Activated T-helper 1 cell treated with anti-CD3 and anti-CD28 coated beads, Interleukin-12 subunit alpha, Interleukin-12 subunit beta, Interleukin-2, Interleukin-4 antibody, amounts not matched to agents 30 ng/mL and 10 ng/mL and 1 ng/mL, durations not matched to agents 14 hours and 24 hours and 36 hours (primary cell): Measurements from ENCODE around the gene AGPAT2. TPM values are rescaled to one million over a fixed set of nuclear protein-coding genes. Genes with fewer than 3 reads are reported as not detected.

Experiments
- DNase-seq: peaks from one replicate; pipeline ENCODE4 v3.0.0; 2021; ENCODE audit warnings: low spot score
- H3K27ac Mint-ChIP-seq: one replicate; pipeline ENCODE4 v1.8.0; 2021; ENCODE audit warnings: mild to moderate bottlenecking, mixed read lengths
- H3K27me3 Mint-ChIP-seq: one replicate; pipeline ENCODE4 v1.8.0; 2022; ENCODE audit warnings: mild to moderate bottlenecking, moderate library complexity, mixed read lengths; ENCODE audit not compliant: insufficient read depth
- H3K36me3 Mint-ChIP-seq: one replicate; pipeline ENCODE4 v1.8.0; 2021; ENCODE audit warnings: low read depth, mixed read lengths
- H3K4me1 Mint-ChIP-seq: one replicate; pipeline ENCODE4 v1.8.0; 2021; ENCODE audit warnings: low read depth, mixed read lengths
- H3K4me3 Mint-ChIP-seq: one replicate; pipeline ENCODE4 v1.8.0; 2021; ENCODE audit warnings: mild to moderate bottlenecking, moderate library complexity, mixed read lengths
- H3K9me3 Mint-ChIP-seq: one replicate; pipeline ENCODE4 v1.8.0; 2021; ENCODE audit warnings: mixed read lengths
- intact Hi-C: fragments of 100-400 bp; cut with micrococcal nuclease; formaldehyde crosslinking; loops from one replicate; pipeline ENCODE4 v1.15.1; 2024
- total RNA-seq: library from RNA; stranded (reverse); gene quantifications from 2 replicates; pipeline ENCODE4 v1.2.3, GENCODE V29; 2022

Gene AGPAT2
- total RNA-seq, 1 donor from 2014 or later, result 25.0 TPM

DNA sequence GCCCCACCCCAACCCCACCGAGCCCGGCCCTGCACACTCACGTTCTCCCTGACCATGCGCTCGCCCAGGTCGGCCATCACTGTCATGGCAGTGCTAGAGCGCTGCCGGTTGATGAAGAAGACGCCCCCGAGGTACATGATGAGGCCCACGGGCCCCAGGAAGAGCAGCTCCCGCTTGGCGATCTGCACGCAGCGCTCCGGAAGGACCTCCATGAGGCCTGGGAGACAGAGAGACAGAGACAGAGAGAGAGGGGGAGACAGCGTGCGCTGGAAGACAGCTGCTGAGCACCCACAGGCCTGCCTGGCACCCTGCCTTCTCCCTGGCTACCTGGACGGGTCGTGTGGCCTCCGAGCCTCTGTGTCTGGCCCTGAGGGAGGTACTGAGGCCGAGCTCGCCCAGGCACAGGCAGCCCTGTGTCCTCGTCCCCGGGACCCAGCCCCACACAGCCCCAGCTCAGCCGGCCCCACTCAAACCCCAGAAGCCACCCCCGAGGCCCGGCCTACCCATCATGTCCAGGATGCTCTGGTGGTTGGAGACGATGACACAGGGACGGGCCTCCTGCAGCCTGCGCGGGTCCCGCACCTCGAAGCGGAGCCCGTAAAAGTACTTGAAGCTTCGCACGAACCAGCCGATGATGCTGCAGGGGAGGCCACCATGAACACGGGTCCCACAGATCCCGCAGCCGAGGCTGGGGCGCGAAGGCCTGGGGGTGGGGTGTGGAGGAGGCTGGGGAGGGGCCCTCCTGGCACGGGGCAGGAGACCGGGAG, 10.2 kb downstream of the AGPAT2 start:
- Mint-ChIP-seq H3K9me3 (no peaks in the 10 kb centered on the region), H3K4me3 (no peak overlapping the region), H3K36me3 (no peaks in the 10 kb centered on the region), H3K4me1 (no peaks in the 10 kb centered on the region), H3K27me3 (no peaks in the 10 kb centered on the region), H3K27ac (no peak overlapping the region)
- DNase-seq, result no peak
- intact Hi-C loops, result no loop called here

DNA sequence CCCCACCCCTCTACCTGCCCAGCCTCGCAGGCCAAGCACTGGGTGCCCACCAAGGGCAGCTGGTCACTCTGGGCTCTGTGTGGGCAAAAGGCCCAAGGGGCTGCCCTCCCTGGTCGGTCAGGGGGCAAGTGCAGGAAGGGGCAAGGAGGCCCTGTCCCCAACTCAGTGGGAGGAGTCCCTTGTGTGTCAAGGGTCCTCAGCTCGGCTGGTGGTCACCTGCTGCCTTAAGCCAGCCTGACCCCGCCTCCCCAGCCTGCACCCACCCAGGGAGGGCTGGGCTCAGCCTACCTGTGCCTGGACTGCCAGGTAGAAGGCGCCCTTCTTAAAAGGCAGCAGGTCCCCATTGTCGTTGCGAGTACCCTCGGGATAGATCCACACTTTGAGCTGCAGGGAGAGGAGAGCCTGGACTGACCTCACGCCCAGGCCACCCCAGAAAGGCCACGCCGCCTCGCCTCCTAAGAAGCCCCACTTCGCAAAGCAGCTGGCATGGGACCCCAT, 10.9 kb downstream of the AGPAT2 start:
- intact Hi-C loops, result no loop called here
- no peak overlapping the region for H3K27ac Mint-ChIP-seq
- H3K4me3 Mint-ChIP-seq, result no peak overlapping the region
- no peaks in the 10 kb centered on the region for H3K36me3 Mint-ChIP-seq
- no peaks in the 10 kb centered on the region for H3K27me3 Mint-ChIP-seq
- no peaks in the 10 kb centered on the region for H3K4me1 Mint-ChIP-seq
- no peak for DNase-seq
- no peaks in the 10 kb centered on the region for H3K9me3 Mint-ChIP-seq

GRCh38 chr9:136675477-136676296, 11.6 kb downstream of the AGPAT2 start:
- intact Hi-C loops, result no loop called here
- Mint-ChIP-seq H3K36me3 (no peaks in the 10 kb centered on the region), H3K27ac (no peak overlapping the region), H3K4me3 (no peak overlapping the region), H3K9me3 (no peaks in the 10 kb centered on the region), H3K4me1 (no peaks in the 10 kb centered on the region), H3K27me3 (no peaks in the 10 kb centered on the region)
- no peak for DNase-seq

DNA sequence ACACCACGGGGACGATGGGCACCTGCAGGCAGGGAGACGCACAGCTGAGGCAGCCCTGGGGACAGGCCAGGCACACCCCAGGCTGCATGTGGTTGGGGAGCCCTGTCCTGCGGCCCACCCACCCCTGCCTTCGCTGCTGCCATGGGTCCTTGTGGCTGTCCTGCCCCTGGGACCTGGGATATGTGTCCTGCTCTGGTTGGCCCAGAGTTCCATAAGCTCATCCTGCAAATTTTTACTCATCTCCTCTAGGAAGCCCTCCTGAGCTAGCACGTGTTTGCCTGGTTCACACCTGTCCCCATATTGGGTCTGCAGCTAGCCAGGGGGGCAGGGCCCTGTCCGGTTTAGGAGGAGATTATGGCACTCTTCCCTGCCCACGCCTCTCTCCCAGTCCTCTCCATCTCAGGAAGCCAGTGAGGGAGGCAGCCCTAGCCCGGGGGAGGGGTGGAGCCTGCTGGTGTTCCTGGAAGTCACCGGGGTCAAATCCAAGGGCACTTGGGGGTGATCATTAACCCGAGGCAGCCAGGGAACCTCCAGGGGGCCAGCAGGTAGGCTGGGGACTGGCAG, 12.4 kb downstream of the AGPAT2 start:
- no peaks in the 10 kb centered on the region for H3K27me3 Mint-ChIP-seq
- H3K27ac Mint-ChIP-seq, result no peak overlapping the region
- H3K4me3 Mint-ChIP-seq, result no peak overlapping the region
- intact Hi-C loops, result no loop called here
- no peaks in the 10 kb centered on the region for H3K9me3 Mint-ChIP-seq
- DNase-seq, result no peak
- no peaks in the 10 kb centered on the region for H3K36me3 Mint-ChIP-seq
- H3K4me1 Mint-ChIP-seq, result no peaks in the 10 kb centered on the region

DNA sequence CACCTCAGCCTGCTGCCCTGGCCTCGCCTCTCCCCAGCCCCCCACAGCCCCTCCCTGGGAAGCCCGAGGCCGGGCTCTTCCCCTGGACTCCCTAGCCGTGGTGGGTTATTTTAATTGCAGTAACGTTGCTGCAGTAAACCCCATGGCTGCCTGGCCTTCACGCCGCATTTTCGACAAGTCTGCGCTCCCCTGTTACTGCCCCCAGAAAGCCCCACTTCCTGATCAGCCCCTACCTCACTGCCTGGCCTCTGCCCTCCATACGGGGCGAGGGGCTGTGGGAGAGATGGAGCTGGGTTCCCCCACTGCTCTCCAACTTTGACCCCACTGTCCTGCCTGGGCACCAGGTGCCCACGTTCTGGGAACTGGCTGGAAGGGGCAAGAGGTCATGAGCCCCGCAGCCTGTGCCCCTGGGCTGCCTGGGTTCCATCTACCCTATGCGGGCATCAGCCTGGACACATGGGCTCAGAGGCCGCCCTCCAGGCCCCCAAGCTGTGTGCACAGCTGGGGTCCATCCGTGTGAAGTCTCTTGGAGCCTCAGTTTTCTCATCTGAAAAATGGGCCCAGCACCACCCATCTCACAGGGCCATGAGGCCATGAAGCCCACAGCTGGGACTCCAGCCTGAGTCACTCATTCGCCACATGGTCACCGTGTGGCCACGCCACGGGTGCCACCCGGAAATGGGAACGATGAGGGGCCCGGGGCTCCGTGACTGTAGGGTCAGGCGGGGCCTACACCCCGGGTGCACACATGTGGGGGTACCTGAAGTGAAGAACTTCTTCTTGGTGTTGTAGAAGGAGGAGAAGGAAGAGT, 13.1 kb downstream of the AGPAT2 start:
- no peak overlapping the region for H3K4me3 Mint-ChIP-seq
- no peaks in the 10 kb centered on the region for H3K9me3 Mint-ChIP-seq
- H3K27me3 Mint-ChIP-seq, result no peaks in the 10 kb centered on the region
- no peaks in the 10 kb centered on the region for H3K4me1 Mint-ChIP-seq
- intact Hi-C loops, result no loop called here
- no peaks in the 10 kb centered on the region for H3K36me3 Mint-ChIP-seq
- DNase-seq, result no peak
- no peak overlapping the region for H3K27ac Mint-ChIP-seq

- no peaks in the 10 kb centered on the region for H3K4me1 Mint-ChIP-seq
- no peak overlapping the region for H3K27ac Mint-ChIP-seq
- no peak for DNase-seq
- peaks cover 2% of the 10 kb centered on the region for H3K27me3 Mint-ChIP-seq
- H3K9me3 Mint-ChIP-seq, result no peaks in the 10 kb centered on the region
- no peaks in the 10 kb centered on the region for H3K36me3 Mint-ChIP-seq
- H3K4me3 Mint-ChIP-seq, result no peak overlapping the region
- intact Hi-C loops, result no loop called here
These were observed 13.9 kb downstream of the AGPAT2 start for GRCh38 chr9:136673088-136673974.

GRCh38 chr9:136672431-136673087, 14.7 kb downstream of the AGPAT2 start:
- Mint-ChIP-seq H3K9me3 (no peaks in the 10 kb centered on the region), H3K27me3 (peaks cover 2% of the 10 kb centered on the region), H3K4me1 (no peaks in the 10 kb centered on the region), H3K36me3 (no peaks in the 10 kb centered on the region), H3K27ac (no peak overlapping the region), H3K4me3 (no peak overlapping the region)
- DNase-seq, result no peak
- intact Hi-C loops, result no loop called here

DNA sequence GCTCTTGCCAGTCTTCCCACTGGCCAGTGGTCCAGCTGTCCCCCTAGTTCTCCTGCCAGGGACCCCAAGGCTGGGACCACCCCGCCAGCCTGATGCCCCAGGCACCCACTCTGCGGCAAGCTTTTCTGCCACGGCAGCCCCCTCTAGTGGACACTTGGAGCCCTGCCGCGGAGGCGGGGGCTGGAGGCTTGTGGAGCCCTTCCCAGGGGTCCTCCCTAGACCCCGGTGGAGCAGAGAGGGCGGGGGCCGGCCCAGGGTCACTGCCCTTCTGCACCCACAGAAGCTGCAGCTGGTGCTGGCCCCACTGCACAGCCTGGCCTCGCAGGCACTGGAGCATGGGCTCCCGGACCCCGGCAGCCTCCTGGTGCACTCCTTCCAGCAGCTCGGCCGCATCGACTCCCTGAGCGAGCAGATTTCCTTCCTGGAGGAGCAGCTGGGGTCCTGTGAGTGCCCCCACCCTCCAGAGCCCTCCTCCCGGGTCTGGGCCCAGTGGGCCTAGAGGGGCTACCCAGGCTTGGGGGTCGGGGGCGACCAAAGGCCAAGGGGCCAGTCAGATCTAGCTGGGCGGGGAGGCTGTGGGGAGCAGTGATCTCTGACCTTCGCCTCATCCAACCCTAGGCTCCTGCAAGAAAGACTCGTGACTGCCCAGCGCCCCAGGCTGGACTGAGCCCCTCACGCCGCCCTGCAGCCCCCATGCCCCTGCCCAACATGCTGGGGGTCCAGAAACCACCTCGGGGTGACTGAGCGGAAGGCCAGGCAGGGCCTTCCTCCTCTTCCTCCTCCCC, 15.4 kb downstream of the AGPAT2 start:
- Mint-ChIP-seq H3K27me3 (peaks cover 2% of the 10 kb centered on the region), H3K4me3 (no peak overlapping the region), H3K4me1 (no peaks in the 10 kb centered on the region), H3K9me3 (no peaks in the 10 kb centered on the region), H3K27ac (no peak overlapping the region), H3K36me3 (no peaks in the 10 kb centered on the region)
- DNase-seq, result no peak
- intact Hi-C loops, result no loop called here

DNA sequence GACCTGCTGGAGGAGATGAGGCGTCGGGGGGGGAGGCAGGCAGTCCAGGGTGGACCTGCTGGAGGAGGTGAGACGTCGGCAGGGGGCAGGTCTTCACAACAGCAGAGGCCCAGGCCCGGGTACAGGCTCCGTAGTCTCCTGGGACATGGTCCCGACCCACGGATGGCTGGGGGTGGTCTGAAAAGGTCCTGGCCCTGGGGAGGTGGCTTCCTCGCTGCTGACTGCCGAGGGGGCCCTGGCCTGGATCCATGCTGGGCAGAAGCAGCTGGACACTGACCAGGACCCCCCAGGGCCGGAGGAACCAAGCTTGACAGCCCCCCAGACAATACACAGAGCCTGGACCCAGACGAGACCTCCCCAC, 16.0 kb downstream of the AGPAT2 start:
- H3K36me3 Mint-ChIP-seq, result no peaks in the 10 kb centered on the region
- H3K27ac Mint-ChIP-seq, result no peak overlapping the region
- no peak for DNase-seq
- H3K27me3 Mint-ChIP-seq, result peaks cover 7% of the 10 kb centered on the region
- H3K9me3 Mint-ChIP-seq, result no peaks in the 10 kb centered on the region
- no peak overlapping the region for H3K4me3 Mint-ChIP-seq
- intact Hi-C loops, result no loop called here
- no peaks in the 10 kb centered on the region for H3K4me1 Mint-ChIP-seq

GRCh38 chr9:136670576-136671253, 16.5 kb downstream of the AGPAT2 start:
- Mint-ChIP-seq H3K36me3 (no peaks in the 10 kb centered on the region), H3K27me3 (peaks cover 7% of the 10 kb centered on the region), H3K4me1 (no peaks in the 10 kb centered on the region), H3K4me3 (no peak overlapping the region), H3K9me3 (no peaks in the 10 kb centered on the region), H3K27ac (no peak overlapping the region)
- intact Hi-C loops, result no loop called here
- no peak for DNase-seq
